Measurements from ENCODE around the gene U2SURP. TPM values are rescaled to one million over a fixed set of nuclear protein-coding genes. Genes with fewer than 3 reads are reported as not detected.

Gene U2SURP
- total and polyA plus RNA-seq, 2 donors (not counting 1 experiment from before 2014, with no cell fraction given), result 15.1 to 138 TPM

DNA sequence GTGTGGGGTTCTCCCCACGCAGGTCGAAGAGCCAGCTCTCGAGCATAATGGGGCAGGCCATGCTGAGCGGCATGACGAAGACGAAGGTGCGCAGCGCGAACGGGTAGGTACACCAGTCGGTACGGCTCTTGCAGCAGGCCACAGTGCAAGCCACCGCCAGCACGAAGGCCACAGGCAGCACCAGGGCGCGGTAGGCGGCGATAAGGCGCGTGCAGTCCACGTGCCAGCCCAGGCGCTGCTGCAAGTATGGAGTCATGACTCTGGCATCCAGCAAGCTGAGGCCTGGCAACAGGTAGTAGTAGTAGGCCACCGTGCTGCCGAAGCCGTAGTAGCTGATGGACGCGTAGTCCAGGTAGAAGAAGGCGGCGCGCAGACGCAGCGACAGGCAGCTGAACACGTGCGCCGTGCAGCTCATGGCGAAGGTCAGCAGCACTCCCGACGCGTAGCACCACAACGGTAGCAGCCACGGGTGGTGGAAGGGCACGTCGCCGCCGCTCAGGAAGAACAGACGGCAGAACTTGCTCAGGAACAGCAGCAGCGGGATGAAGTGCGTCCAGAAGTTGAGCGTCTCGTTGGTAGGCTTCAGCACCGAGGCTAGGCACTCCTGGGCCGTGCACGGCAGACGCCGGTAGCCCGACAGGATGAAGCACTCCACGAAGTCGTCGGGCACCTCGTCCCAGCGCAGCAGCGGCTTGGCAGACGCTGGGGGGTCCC, 38.7 kb upstream of the U2SURP start:
- Histone ChIP-seq H3K79me2 (ENCODE audit: control insufficient read depth, insufficient read depth, low read length) (no peaks in the 10 kb centered on the region), H3K4me2 (replicated peaks; ENCODE audit: low read depth, low read length, poor library complexity, severe bottlenecking) (peak overlapping the region; percentile 76), H3K27me3 (replicated peaks in 1 of 4; ENCODE audit: control extremely low read depth in 1 of 4, control insufficient read depth in 3 of 4, insufficient read depth in 4 of 4, low read length in 3 of 4) (peaks cover 0 to 38% (median 31%) of the 10 kb centered on the region in 4 experiments), H3K9ac (ENCODE audit: low read length) (no peak overlapping the region), H3K27ac (ENCODE audit: low read length in 2 of 2) (no peak overlapping the region), H3K9me3 (ENCODE audit: control extremely low read depth in 1 of 3, control insufficient read depth in 2 of 3, insufficient read depth in 1 of 3, low read length in 2 of 3) (peaks cover 0 to 10% (median 0%) of the 10 kb centered on the region in 3 donors), H4K20me1 (ENCODE audit: control insufficient read depth, insufficient read depth, low read length, poor library complexity, severe bottlenecking) (no peaks in the 10 kb centered on the region), H3K4me3 (ENCODE audit: control extremely low read depth in 1 of 5, extremely low read depth in 1 of 5, insufficient read depth in 1 of 5, low read depth in 2 of 5, low read length in 4 of 5) (peak overlapping the region in 1 of 5 experiments; percentile 20), H2AFZ (ENCODE audit: insufficient read depth, low read depth, low read length, poor library complexity, severe bottlenecking) (peak overlapping the region; percentile 22), H3K36me3 (replicated peaks in 1 of 2; ENCODE audit: control extremely low read depth in 1 of 2, control insufficient read depth in 1 of 2, extremely low read depth in 1 of 2, insufficient read depth in 2 of 2, low read length in 1 of 2) (no peaks in the 10 kb centered on the region), H3K4me1 (ENCODE audit: control insufficient read depth in 2 of 2, insufficient read depth in 2 of 2, low read length in 2 of 2) (peaks cover 8 to 10% of the 10 kb centered on the region in 2 donors)
- Mint-ChIP-seq H3K27me3 (peaks cover 62% of the 10 kb centered on the region), H3K9me3 (ENCODE audit: insufficient read depth) (no peaks in the 10 kb centered on the region), H3K27ac (no peak overlapping the region), H3K4me3 (peak overlapping the region; percentile 88), H3K4me1 (peaks cover 14% of the 10 kb centered on the region)
- 60% methylated on average over 63 of the region's 63 CpGs for WGBS (ENCODE audit: insufficient coverage)
- peak; percentile 10 for DNase-seq
- TF ChIP-seq, protein P1, sequence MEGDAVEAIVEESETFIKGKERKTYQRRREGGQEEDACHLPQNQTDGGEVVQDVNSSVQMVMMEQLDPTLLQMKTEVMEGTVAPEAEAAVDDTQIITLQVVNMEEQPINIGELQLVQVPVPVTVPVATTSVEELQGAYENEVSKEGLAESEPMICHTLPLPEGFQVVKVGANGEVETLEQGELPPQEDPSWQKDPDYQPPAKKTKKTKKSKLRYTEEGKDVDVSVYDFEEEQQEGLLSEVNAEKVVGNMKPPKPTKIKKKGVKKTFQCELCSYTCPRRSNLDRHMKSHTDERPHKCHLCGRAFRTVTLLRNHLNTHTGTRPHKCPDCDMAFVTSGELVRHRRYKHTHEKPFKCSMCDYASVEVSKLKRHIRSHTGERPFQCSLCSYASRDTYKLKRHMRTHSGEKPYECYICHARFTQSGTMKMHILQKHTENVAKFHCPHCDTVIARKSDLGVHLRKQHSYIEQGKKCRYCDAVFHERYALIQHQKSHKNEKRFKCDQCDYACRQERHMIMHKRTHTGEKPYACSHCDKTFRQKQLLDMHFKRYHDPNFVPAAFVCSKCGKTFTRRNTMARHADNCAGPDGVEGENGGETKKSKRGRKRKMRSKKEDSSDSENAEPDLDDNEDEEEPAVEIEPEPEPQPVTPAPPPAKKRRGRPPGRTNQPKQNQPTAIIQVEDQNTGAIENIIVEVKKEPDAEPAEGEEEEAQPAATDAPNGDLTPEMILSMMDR (IDR thresholded peaks at IDR 0.05), result no peak
- TF ChIP-seq EZH2 (IDR thresholded peaks at IDR 0.05; ENCODE audit: borderline replicate concordance, insufficient read depth, low read depth, low read length, poor library complexity, severe bottlenecking), result no peak
- ChIA-PET POLR2A (no interaction called here), CTCF (interaction anchor here (0.9 kb wide), 1 partner anchor 10 kb away, joined by 3 read pairs; no protein-coding TSS in a partner anchor)
- no peak for ATAC-seq (ENCODE audit: low read depth)
- intact Hi-C loops (cut with micrococcal nuclease), result no loop called here

DNA sequence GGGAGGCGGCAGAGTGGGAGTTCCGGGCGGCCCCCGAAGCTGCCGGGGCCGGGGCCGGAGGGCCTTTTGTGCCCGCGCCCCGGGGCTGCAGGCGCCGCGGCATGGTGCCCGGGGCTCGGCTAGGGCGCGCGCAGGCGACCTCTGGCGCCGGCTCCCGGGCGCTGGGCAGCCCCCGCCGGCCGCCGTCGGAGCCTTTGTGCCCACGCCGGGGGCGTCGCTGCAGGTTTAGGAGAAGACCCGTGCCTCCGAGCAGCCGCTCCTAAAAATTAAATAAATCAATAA, 38.2 kb upstream of the U2SURP start:
- H3K4me3 Mint-ChIP-seq, result peak overlapping the region; percentile 88
- WGBS (ENCODE audit: insufficient coverage), result under 1% methylated on average over 35 of the region's 35 CpGs
- Histone ChIP-seq H3K9me3 (ENCODE audit: control extremely low read depth in 1 of 3, control insufficient read depth in 2 of 3, insufficient read depth in 1 of 3, low read length in 2 of 3) (peaks cover 0 to 10% (median 0%) of the 10 kb centered on the region in 3 donors), H3K27me3 (replicated peaks in 1 of 4; ENCODE audit: control extremely low read depth in 1 of 4, control insufficient read depth in 3 of 4, insufficient read depth in 4 of 4, low read length in 3 of 4) (peaks cover 0 to 35% (median 31%) of the 10 kb centered on the region in 4 experiments), H3K4me1 (ENCODE audit: control insufficient read depth in 2 of 2, insufficient read depth in 2 of 2, low read length in 2 of 2) (peaks cover 8 to 10% of the 10 kb centered on the region in 2 donors), H3K4me3 (ENCODE audit: control extremely low read depth in 1 of 5, extremely low read depth in 1 of 5, insufficient read depth in 1 of 5, low read depth in 2 of 5, low read length in 4 of 5) (peak overlapping the region in 2 of 5 experiments; percentile 20 to 33), H3K4me2 (replicated peaks; ENCODE audit: low read depth, low read length, poor library complexity, severe bottlenecking) (peak overlapping the region; percentile 76), H3K36me3 (replicated peaks in 1 of 2; ENCODE audit: control extremely low read depth in 1 of 2, control insufficient read depth in 1 of 2, extremely low read depth in 1 of 2, insufficient read depth in 2 of 2, low read length in 1 of 2) (no peaks in the 10 kb centered on the region), H4K20me1 (ENCODE audit: control insufficient read depth, insufficient read depth, low read length, poor library complexity, severe bottlenecking) (no peaks in the 10 kb centered on the region), H2AFZ (ENCODE audit: insufficient read depth, low read depth, low read length, poor library complexity, severe bottlenecking) (peak overlapping the region; percentile 22), H3K79me2 (ENCODE audit: control insufficient read depth, insufficient read depth, low read length) (no peaks in the 10 kb centered on the region), H3K9ac (ENCODE audit: low read length) (no peak overlapping the region), H3K27ac (ENCODE audit: low read length in 2 of 2) (no peak overlapping the region)
- no peak for ATAC-seq (ENCODE audit: low read depth)
- no peak overlapping the region for H3K27ac Mint-ChIP-seq
- intact Hi-C loops (cut with micrococcal nuclease), result no loop called here
- POLR2A ChIA-PET, result no interaction called here
- H3K9me3 Mint-ChIP-seq (ENCODE audit: insufficient read depth), result no peaks in the 10 kb centered on the region
- no peak for DNase-seq
- CTCF ChIA-PET, result no interaction called here
- TF ChIP-seq, protein P1 (IDR thresholded peaks at IDR 0.05), result no peak
- no peak for TF ChIP-seq EZH2 (IDR thresholded peaks at IDR 0.05; ENCODE audit: borderline replicate concordance, insufficient read depth, low read depth, low read length, poor library complexity, severe bottlenecking)
- peaks cover 14% of the 10 kb centered on the region for H3K4me1 Mint-ChIP-seq
- peaks cover 60% of the 10 kb centered on the region for H3K27me3 Mint-ChIP-seq
